ENCODE measurements around the gene NUP210. TPM values are rescaled to one million over a fixed set of nuclear protein-coding genes. Genes with fewer than 3 reads are reported as not detected.

Gene NUP210
- total RNA-seq, 1 experiment from 2014 or later, result 14.9 TPM

GRCh38 chr3:13370055-13370454, 50.1 kb downstream of the NUP210 start:
- in situ Hi-C loops (cut with HindIII; ENCODE audit: low pct_unique_long_range_greater_than_20kb, low sequenced_read_pairs), result no loop called here
- DNase-seq (ENCODE audit: low read depth, low spot score), result no peak

DNA sequence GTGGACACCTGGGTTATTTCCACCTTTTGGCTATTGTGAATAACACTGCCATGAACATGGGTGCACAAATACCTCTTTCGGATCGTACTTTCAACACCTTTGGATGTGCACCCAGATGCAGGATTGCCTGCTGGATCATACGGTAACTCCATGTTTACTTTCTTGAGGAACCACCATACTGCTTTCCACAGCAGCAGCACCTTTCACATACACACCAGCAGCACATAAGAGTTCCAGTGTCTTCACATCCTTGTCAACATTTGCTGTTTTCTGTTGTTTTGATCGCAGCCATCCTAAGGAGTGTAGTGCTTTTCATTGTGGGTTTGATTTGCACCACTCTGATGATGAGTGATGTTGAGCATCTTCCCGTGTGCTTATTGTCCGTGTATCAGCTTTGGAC, 51.3 kb downstream of the NUP210 start:
- in situ Hi-C loops (cut with HindIII; ENCODE audit: low pct_unique_long_range_greater_than_20kb, low sequenced_read_pairs), result no loop called here
- no peak for DNase-seq (ENCODE audit: low read depth, low spot score)

- in situ Hi-C loops (cut with HindIII; ENCODE audit: low pct_unique_long_range_greater_than_20kb, low sequenced_read_pairs), result no loop called here
- no peak for DNase-seq (ENCODE audit: low read depth, low spot score)
Observed at GRCh38 chr3:13367728-13368127, 52.4 kb downstream of the NUP210 start.

GRCh38 chr3:13365390-13366379, 54.4 kb downstream of the NUP210 start:
- DNase-seq (ENCODE audit: low read depth, low spot score), result no peak
- in situ Hi-C loops (cut with HindIII; ENCODE audit: low pct_unique_long_range_greater_than_20kb, low sequenced_read_pairs), result no loop called here

DNA sequence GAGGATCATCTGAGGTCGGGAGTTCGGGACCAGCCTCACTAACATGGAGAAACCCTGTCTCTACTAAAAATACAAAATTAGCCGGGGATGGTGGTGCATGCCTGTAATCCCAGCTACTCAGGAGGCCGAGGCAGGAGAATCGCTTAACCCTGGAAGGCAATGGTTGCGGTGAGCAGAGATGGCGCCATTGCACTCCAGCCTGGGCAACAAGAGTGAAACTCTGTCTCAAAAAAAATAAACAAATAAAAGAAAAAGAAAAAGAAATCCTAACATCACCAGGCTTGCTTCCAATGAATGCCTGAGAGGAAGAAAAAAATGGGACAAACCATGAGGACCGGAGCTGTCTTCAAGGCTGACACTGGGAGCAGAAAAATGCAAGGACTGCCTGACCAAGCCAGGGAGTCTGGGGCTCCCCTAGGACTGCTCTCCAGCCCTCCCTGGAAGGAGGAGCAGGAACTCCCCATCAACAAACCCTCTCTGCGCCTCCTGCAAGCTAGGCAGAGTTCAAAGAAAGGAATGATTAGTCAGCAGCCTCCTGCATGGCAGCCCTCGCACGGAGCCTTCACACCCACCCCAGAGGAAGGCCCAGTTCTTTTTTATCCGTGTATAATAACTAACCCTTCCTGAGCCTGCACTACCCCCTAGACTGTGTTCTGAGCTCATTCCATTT, 55.4 kb downstream of the NUP210 start:
- no peak for DNase-seq (ENCODE audit: low read depth, low spot score)
- in situ Hi-C loops (cut with HindIII; ENCODE audit: low pct_unique_long_range_greater_than_20kb, low sequenced_read_pairs), result no loop called here

DNA sequence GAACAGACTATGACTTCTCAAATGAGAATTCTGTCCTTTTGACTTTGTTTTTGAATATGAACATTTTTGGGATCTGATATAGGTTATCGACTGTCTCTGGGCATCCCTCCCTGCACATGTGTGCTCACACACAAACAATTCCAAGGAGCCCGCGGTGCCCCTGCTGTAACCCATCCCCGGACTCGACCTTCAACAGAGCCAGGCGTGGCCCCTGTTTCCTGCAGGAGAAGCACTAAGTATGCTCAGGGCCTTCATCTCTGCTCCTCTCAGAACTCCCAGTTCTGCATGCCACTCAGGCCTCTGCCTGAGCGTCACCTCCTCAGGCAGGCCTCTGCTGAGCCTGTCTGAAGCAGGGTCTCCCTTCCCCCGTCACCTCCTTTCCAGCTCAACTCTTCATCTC, 57.6 kb downstream of the NUP210 start:
- in situ Hi-C loops (cut with HindIII; ENCODE audit: low pct_unique_long_range_greater_than_20kb, low sequenced_read_pairs), result no loop called here
- DNase-seq (ENCODE audit: low read depth, low spot score), result no peak

DNA sequence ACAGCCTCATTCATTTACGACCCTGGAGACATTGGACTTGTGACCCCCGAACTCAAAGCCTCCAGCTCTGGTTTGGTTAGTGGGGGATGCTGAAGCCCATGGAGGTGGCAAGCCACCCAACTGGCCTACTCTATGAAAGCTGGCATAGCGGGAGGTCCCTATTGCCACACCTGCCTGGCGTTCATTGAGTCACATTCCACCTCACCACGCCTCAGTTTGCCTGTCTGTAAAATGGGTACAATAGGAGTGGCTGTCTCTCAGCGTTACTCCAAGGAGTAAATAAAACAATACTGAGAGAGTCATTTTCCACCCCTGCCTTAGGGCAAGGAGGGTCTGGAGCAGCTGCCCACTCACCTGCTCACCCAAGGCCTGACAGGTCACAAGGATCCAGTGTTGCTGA, 60.2 kb downstream of the NUP210 start:
- DNase-seq (ENCODE audit: low read depth, low spot score), result no peak
- in situ Hi-C loops (cut with HindIII; ENCODE audit: low pct_unique_long_range_greater_than_20kb, low sequenced_read_pairs), result no loop called here

DNA sequence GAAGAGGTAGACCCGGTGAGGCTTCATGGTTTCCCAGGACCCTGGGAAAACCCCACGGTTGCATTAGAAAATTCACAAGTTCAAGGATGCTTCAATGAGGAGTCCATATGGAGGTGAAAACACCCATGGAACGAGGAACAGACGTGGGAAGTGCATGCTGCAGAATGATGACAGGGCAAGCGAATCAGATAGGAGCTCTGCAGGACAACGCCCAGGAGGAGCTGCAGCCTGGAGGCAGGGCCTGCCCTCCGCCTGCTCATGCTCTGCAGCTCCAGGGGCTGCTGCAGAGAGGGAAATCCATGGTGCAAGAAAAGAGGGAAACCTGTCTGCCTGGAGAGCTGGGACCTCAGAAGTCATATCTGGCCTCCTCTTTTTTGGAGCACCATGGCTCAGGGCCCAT, 61.5 kb downstream of the NUP210 start:
- no peak for DNase-seq (ENCODE audit: low read depth, low spot score)
- in situ Hi-C loops (cut with HindIII; ENCODE audit: low pct_unique_long_range_greater_than_20kb, low sequenced_read_pairs), result no loop called here

GRCh38 chr3:13358051-13358450, 62.1 kb downstream of the NUP210 start:
- in situ Hi-C loops (cut with HindIII; ENCODE audit: low pct_unique_long_range_greater_than_20kb, low sequenced_read_pairs), result no loop called here
- no peak for DNase-seq (ENCODE audit: low read depth, low spot score)

DNA sequence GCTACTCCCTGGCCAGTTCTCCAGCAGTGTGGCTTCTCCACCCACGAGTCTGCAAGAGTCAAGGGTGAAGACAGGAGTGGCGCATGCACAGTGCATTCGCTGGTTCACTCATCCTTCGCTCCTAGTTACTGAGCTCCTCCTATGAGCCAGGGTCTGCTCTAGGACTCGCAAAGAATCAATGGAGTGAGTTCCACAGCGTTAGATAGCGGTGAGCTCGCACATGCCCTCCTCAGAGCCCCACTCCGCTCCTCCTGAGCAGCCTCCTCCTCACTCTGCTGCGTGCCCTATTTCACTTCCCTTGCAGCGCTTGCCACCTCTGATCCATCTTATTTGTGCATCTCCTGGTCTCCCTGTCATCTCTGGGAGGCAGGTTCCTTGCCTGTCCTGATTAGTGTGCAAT, 63.0 kb downstream of the NUP210 start:
- in situ Hi-C loops (cut with HindIII; ENCODE audit: low pct_unique_long_range_greater_than_20kb, low sequenced_read_pairs), result no loop called here
- DNase-seq (ENCODE audit: low read depth, low spot score), result no peak

GRCh38 chr3:13353936-13354542, 66.1 kb downstream of the NUP210 start:
- peak; percentile 50 for DNase-seq (ENCODE audit: low read depth, low spot score)

GRCh38 chr3:13353506-13353905, 66.6 kb downstream of the NUP210 start:
- DNase-seq (ENCODE audit: low read depth, low spot score), result no peak
- in situ Hi-C loops (cut with HindIII; ENCODE audit: low pct_unique_long_range_greater_than_20kb, low sequenced_read_pairs), result no loop called here

More at GRCh38 chr3:13353936-13354542, 66.1 kb downstream of the NUP210 start:
- in situ Hi-C loops (cut with HindIII; ENCODE audit: low pct_unique_long_range_greater_than_20kb, low sequenced_read_pairs), result no loop called here

GRCh38 chr3:13352621-13353131, 67.4 kb downstream of the NUP210 start:
- no peak for DNase-seq (ENCODE audit: low read depth, low spot score)
- in situ Hi-C loops (cut with HindIII; ENCODE audit: low pct_unique_long_range_greater_than_20kb, low sequenced_read_pairs), result no loop called here

- in situ Hi-C loops (cut with HindIII; ENCODE audit: low pct_unique_long_range_greater_than_20kb, low sequenced_read_pairs), result no loop called here
- DNase-seq (ENCODE audit: low read depth, low spot score), result no peak
Observed at GRCh38 chr3:13349823-13350222, 70.3 kb downstream of the NUP210 start.

- in situ Hi-C loops (cut with HindIII; ENCODE audit: low pct_unique_long_range_greater_than_20kb, low sequenced_read_pairs), result no loop called here
- no peak for DNase-seq (ENCODE audit: low read depth, low spot score)
Observed at GRCh38 chr3:13348661-13349396, 71.3 kb downstream of the NUP210 start.

DNA sequence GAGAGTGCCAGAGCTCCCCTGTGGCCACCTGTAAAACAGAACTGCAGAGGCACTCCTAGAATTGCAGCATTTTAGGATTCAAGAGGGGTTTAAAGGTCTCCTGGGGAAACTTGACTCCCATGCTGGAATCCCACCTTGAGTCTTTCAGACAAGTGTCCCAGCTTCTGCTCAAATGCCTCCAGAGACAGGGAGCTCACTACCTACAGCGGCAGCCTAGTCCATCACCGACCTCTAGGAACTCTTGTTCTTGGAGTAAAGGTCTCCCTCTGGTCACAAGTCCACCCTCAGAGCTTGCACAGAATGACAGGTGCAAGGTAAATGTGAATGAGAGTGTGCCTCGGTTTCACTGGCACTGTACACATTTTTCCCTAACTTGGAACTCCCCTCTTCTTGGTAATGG, 72.0 kb downstream of the NUP210 start:
- no peak for DNase-seq (ENCODE audit: low read depth, low spot score)
- in situ Hi-C loops (cut with HindIII; ENCODE audit: low pct_unique_long_range_greater_than_20kb, low sequenced_read_pairs), result no loop called here

- in situ Hi-C loops (cut with HindIII; ENCODE audit: low pct_unique_long_range_greater_than_20kb, low sequenced_read_pairs), result no loop called here
Observed at GRCh38 chr3:13347390-13347950, 72.7 kb downstream of the NUP210 start.

More at GRCh38 chr3:13347390-13347950, 72.7 kb downstream of the NUP210 start:
- no peak for DNase-seq (ENCODE audit: low read depth, low spot score)
